ENCODE measurements around the gene CUL7. TPM values are rescaled to one million over a fixed set of nuclear protein-coding genes. Genes with fewer than 3 reads are reported as not detected.

The CUL7 gene
- total RNA-seq, 2 donors from 2014 or later, result 8.2 to 11.2 TPM

GRCh38 chr6:43070028-43070632 is 16.5 kb upstream of the CUL7 start:
- peaks cover 12% of the 10 kb centered on the region for H3K36me3 Mint-ChIP-seq (ENCODE audit: low read depth)
- DNase-seq, result no peak
- H3K27ac Mint-ChIP-seq, result no peak overlapping the region
- peaks cover 2% of the 10 kb centered on the region for H3K4me1 Mint-ChIP-seq
- H3K27me3 Mint-ChIP-seq, result no peaks in the 10 kb centered on the region
- no peaks in the 10 kb centered on the region for H3K9me3 ChIP-seq (ENCODE audit: control insufficient read depth, low read length, poor library complexity, severe bottlenecking)
- H3K4me3 Mint-ChIP-seq, result no peak overlapping the region
- ATAC-seq, result peak; percentile 71

GRCh38 chr6:43062818-43063217 is 9.2 kb upstream of the CUL7 start:
- peaks cover 14% of the 10 kb centered on the region for H3K36me3 Mint-ChIP-seq (ENCODE audit: low read depth)
- ATAC-seq, result no peak
- H3K27me3 Mint-ChIP-seq, result no peaks in the 10 kb centered on the region
- peaks cover 27% of the 10 kb centered on the region for H3K4me1 Mint-ChIP-seq
- no peaks in the 10 kb centered on the region for H3K9me3 ChIP-seq (ENCODE audit: control insufficient read depth, low read length, poor library complexity, severe bottlenecking)
- no peak for DNase-seq
- no peak overlapping the region for H3K27ac Mint-ChIP-seq
- H3K4me3 Mint-ChIP-seq, result no peak overlapping the region

GRCh38 chr6:43061861-43062260 is 8.2 kb upstream of the CUL7 start:
- H3K4me1 Mint-ChIP-seq, result peaks cover 30% of the 10 kb centered on the region
- peak overlapping the region; percentile 43 for H3K4me3 Mint-ChIP-seq
- peak overlapping the region; percentile 95 for H3K27ac Mint-ChIP-seq
- H3K36me3 Mint-ChIP-seq (ENCODE audit: low read depth), result peaks cover 14% of the 10 kb centered on the region
- H3K9me3 ChIP-seq (ENCODE audit: control insufficient read depth, low read length, poor library complexity, severe bottlenecking), result no peaks in the 10 kb centered on the region
- no peak for DNase-seq
- no peak for ATAC-seq
- H3K27me3 Mint-ChIP-seq, result no peaks in the 10 kb centered on the region

GRCh38 chr6:43060755-43061633 is 7.3 kb upstream of the CUL7 start:
- no peaks in the 10 kb centered on the region for H3K27me3 Mint-ChIP-seq
- peak overlapping the region; percentile 95 for H3K4me3 Mint-ChIP-seq
- peaks cover 30% of the 10 kb centered on the region for H3K4me1 Mint-ChIP-seq
- ATAC-seq, result no peak
- peaks cover 9% of the 10 kb centered on the region for H3K36me3 Mint-ChIP-seq (ENCODE audit: low read depth)
- H3K27ac Mint-ChIP-seq, result peak overlapping the region; percentile 95
- no peak for DNase-seq
- no peaks in the 10 kb centered on the region for H3K9me3 ChIP-seq (ENCODE audit: control insufficient read depth, low read length, poor library complexity, severe bottlenecking)

- H3K27ac Mint-ChIP-seq, result peak overlapping the region; percentile 95
- DNase-seq (no peak), ATAC-seq (no peak)
- H3K9me3 ChIP-seq (ENCODE audit: control insufficient read depth, low read length, poor library complexity, severe bottlenecking), result no peaks in the 10 kb centered on the region
- peaks cover 30% of the 10 kb centered on the region for H3K4me1 Mint-ChIP-seq
- no peaks in the 10 kb centered on the region for H3K27me3 Mint-ChIP-seq
- peaks cover 12% of the 10 kb centered on the region for H3K36me3 Mint-ChIP-seq (ENCODE audit: low read depth)
- H3K4me3 Mint-ChIP-seq, result peak overlapping the region; percentile 95
These were observed 6.5 kb upstream of the CUL7 start for GRCh38 chr6:43060034-43060754.

- Mint-ChIP-seq H3K36me3 (ENCODE audit: low read depth) (peaks cover 7% of the 10 kb centered on the region), H3K4me1 (peaks cover 29% of the 10 kb centered on the region), H3K27me3 (no peaks in the 10 kb centered on the region), H3K4me3 (peak within 1 kb of the TSS; percentile 95), H3K27ac (peak within 1 kb of the TSS; percentile 95)
- ATAC-seq, result peak; percentile 98
- DNase-seq, result peak; percentile 88 to 95 (median 90)
- H3K9me3 ChIP-seq (ENCODE audit: control insufficient read depth, low read length, poor library complexity, severe bottlenecking), result no peaks in the 10 kb centered on the region
These were observed 5.8 kb upstream of the CUL7 start, which contains the start of the genes KLC4 and MRPL2 for GRCh38 chr6:43059168-43060033. TSS of gene KLC4 (plus strand) at chr6:43059631. CDS start at chr6:43061336, 1,705 bp downstream. TSS of gene MRPL2 (minus strand) at chr6:43059434. CDS start at chr6:43059381, 53 bp downstream.

GRCh38 chr6:43058531-43058930 is 4.9 kb upstream of the CUL7 start:
- no peaks in the 10 kb centered on the region for H3K27me3 Mint-ChIP-seq

GRCh38 chr6:43055966-43056365 is 2.3 kb upstream of the CUL7 start:
- H3K9me3 ChIP-seq (ENCODE audit: control insufficient read depth, low read length, poor library complexity, severe bottlenecking), result no peaks in the 10 kb centered on the region
- ATAC-seq (no peak), DNase-seq (no peak)
- Mint-ChIP-seq H3K4me3 (no peak overlapping the region), H3K4me1 (peaks cover 40% of the 10 kb centered on the region), H3K36me3 (ENCODE audit: low read depth) (peaks cover 2% of the 10 kb centered on the region), H3K27me3 (no peaks in the 10 kb centered on the region), H3K27ac (no peak overlapping the region)

More at GRCh38 chr6:43058531-43058930, 4.9 kb upstream of the CUL7 start:
- peak overlapping the region; percentile 95 for H3K4me3 Mint-ChIP-seq
- peaks cover 2% of the 10 kb centered on the region for H3K36me3 Mint-ChIP-seq (ENCODE audit: low read depth)
- H3K9me3 ChIP-seq (ENCODE audit: control insufficient read depth, low read length, poor library complexity, severe bottlenecking), result no peaks in the 10 kb centered on the region
- DNase-seq, result no peak
- no peak for ATAC-seq
- peaks cover 29% of the 10 kb centered on the region for H3K4me1 Mint-ChIP-seq
- peak overlapping the region; percentile 95 for H3K27ac Mint-ChIP-seq

GRCh38 chr6:43054206-43054943 is 724 bp upstream of the CUL7 start:
- H3K4me3 Mint-ChIP-seq, result peak overlapping the region; percentile 94
- no peak for ATAC-seq
- H3K36me3 Mint-ChIP-seq (ENCODE audit: low read depth), result peaks cover 8% of the 10 kb centered on the region
- H3K27ac Mint-ChIP-seq, result peak overlapping the region; percentile 93
- H3K9me3 ChIP-seq (ENCODE audit: control insufficient read depth, low read length, poor library complexity, severe bottlenecking), result no peaks in the 10 kb centered on the region
- peaks cover 40% of the 10 kb centered on the region for H3K4me1 Mint-ChIP-seq
- DNase-seq, result no peak
- no peaks in the 10 kb centered on the region for H3K27me3 Mint-ChIP-seq

- peaks cover 34% of the 10 kb centered on the region for H3K4me1 Mint-ChIP-seq
- peak; percentile 18 for ATAC-seq
- H3K27ac Mint-ChIP-seq, result peak overlapping the region; percentile 93
- no peaks in the 10 kb centered on the region for H3K9me3 ChIP-seq (ENCODE audit: control insufficient read depth, low read length, poor library complexity, severe bottlenecking)
- H3K36me3 Mint-ChIP-seq (ENCODE audit: low read depth), result peaks cover 8% of the 10 kb centered on the region
- no peak for DNase-seq
- H3K4me3 Mint-ChIP-seq, result peak overlapping the region; percentile 94
- no peaks in the 10 kb centered on the region for H3K27me3 Mint-ChIP-seq
These were observed 658 bp downstream of the CUL7 start for GRCh38 chr6:43052842-43053544.

GRCh38 chr6:43052225-43052841 is 1.3 kb downstream of the CUL7 start:
- Mint-ChIP-seq H3K4me3 (peak overlapping the region; percentile 94), H3K27ac (peak overlapping the region; percentile 93), H3K4me1 (peaks cover 30% of the 10 kb centered on the region), H3K27me3 (no peaks in the 10 kb centered on the region), H3K36me3 (ENCODE audit: low read depth) (peaks cover 8% of the 10 kb centered on the region)
- H3K9me3 ChIP-seq (ENCODE audit: control insufficient read depth, low read length, poor library complexity, severe bottlenecking), result no peaks in the 10 kb centered on the region
- DNase-seq (no peak), ATAC-seq (no peak)

Measured in T-helper 17 cell (primary cell).